ENCODE data around the gene C19orf73.

DNA sequence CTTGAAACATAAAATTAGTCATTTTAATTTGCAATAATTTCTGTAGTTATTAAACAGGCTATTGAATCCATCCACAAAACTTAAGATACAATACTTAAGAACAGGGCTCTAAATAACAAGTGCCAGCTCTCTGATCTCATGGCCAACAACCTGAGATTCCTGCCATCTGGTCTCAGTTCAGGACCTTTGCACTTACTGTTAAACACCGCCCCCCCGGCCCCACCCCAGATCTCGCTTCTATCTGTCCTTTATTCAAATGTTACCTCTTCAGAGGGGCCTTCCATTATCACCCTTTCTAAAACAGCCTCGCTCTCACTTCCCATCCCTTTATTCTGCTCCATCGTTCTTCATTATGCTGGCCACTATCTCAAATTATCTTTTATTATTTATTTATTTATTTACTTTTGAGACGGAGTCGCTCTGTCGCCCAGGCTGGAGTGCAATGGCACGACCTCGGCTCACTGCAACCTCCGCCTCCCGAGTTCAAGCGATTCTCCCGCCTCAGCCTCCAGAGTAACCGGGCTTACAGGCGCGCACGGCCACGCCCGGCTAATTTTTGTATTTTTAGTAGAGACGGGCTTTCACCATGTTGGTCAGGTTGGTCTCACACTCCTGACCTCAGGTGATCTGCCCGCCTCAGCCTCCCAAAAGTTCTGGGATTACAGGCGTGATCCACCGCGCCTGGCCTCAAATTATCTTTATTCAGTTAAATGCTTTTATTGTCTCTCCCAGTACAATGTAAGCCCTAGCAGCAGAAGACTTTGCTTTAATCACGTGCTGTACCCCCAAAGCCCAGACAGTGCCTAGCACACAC lies 34.5 kb downstream of the C19orf73 start:
- TF ChIP-seq ZFP3 (CRISPR knock-in tag; IDR thresholded peaks at IDR 0.05) (no peak), RARB (CRISPR knock-in tag; IDR thresholded peaks at IDR 0.05) (no peak), GLIS3 (CRISPR knock-in tag; IDR thresholded peaks at IDR 0.05) (no peak), BACH2 (CRISPR knock-in tag; IDR thresholded peaks at IDR 0.05; ENCODE audit: borderline replicate concordance) (no peak), TCF4 (CRISPR knock-in tag; IDR thresholded peaks at IDR 0.05; ENCODE audit: borderline replicate concordance) (no peak), PPARA (CRISPR knock-in tag; IDR thresholded peaks at IDR 0.05; ENCODE audit: borderline replicate concordance) (no peak), ISL1 (CRISPR knock-in tag; IDR thresholded peaks at IDR 0.05) (no peak), OSR1 (CRISPR knock-in tag; IDR thresholded peaks at IDR 0.05) (no peak)
- TF ChIP-seq, protein P1, sequence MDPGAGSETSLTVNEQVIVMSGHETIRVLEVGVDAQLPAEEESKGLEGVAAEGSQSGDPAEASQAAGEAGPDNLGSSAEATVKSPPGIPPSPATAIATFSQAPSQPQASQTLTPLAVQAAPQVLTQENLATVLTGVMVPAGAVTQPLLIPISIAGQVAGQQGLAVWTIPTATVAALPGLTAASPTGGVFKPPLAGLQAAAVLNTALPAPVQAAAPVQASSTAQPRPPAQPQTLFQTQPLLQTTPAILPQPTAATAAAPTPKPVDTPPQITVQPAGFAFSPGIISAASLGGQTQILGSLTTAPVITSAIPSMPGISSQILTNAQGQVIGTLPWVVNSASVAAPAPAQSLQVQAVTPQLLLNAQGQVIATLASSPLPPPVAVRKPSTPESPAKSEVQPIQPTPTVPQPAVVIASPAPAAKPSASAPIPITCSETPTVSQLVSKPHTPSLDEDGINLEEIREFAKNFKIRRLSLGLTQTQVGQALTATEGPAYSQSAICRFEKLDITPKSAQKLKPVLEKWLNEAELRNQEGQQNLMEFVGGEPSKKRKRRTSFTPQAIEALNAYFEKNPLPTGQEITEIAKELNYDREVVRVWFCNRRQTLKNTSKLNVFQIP (CRISPR knock-in tag; IDR thresholded peaks at IDR 0.05; ENCODE audit: borderline replicate concordance, low read depth) = no peak
- TF ChIP-seq, protein P2, sequence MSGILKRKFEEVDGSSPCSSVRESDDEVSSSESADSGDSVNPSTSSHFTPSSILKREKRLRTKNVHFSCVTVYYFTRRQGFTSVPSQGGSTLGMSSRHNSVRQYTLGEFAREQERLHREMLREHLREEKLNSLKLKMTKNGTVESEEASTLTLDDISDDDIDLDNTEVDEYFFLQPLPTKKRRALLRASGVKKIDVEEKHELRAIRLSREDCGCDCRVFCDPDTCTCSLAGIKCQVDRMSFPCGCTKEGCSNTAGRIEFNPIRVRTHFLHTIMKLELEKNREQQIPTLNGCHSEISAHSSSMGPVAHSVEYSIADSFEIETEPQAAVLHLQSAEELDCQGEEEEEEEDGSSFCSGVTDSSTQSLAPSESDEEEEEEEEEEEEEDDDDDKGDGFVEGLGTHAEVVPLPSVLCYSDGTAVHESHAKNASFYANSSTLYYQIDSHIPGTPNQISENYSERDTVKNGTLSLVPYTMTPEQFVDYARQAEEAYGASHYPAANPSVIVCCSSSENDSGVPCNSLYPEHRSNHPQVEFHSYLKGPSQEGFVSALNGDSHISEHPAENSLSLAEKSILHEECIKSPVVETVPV (CRISPR knock-in tag; IDR thresholded peaks at IDR 0.05) = no peak
